ENCODE data around the gene RPL32.

DNA sequence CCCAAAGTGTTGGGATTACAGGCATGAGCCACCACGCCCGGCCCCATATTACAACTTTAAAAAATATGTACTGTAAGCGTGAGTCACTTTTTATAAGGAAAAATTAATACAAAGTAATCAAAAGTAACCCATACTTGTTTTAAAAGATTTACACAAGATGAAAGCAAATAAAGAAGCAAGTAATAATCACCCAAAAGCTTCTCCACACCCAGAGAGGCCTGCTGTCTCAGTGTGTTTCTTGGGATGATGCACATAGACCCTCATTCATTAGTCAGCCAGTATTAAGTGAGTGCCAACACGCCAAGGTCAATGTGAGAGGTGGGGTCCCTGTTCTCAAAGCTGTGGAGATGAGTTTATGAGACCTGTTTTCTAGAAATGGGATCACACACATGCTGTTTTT lies 12.0 kb downstream of the RPL32 start:
- TF ChIP-seq EP300 (IDR thresholded peaks at IDR 0.05) (no peak), POLR2AphosphoS5 (IDR thresholded peaks at IDR 0.05) (no peak)
- TF ChIP-seq, protein P1, sequence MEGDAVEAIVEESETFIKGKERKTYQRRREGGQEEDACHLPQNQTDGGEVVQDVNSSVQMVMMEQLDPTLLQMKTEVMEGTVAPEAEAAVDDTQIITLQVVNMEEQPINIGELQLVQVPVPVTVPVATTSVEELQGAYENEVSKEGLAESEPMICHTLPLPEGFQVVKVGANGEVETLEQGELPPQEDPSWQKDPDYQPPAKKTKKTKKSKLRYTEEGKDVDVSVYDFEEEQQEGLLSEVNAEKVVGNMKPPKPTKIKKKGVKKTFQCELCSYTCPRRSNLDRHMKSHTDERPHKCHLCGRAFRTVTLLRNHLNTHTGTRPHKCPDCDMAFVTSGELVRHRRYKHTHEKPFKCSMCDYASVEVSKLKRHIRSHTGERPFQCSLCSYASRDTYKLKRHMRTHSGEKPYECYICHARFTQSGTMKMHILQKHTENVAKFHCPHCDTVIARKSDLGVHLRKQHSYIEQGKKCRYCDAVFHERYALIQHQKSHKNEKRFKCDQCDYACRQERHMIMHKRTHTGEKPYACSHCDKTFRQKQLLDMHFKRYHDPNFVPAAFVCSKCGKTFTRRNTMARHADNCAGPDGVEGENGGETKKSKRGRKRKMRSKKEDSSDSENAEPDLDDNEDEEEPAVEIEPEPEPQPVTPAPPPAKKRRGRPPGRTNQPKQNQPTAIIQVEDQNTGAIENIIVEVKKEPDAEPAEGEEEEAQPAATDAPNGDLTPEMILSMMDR (IDR thresholded peaks at IDR 0.05): no peak

All from stomach (tissue), 4 donors.